ENCODE data around the gene ZFR2. TPM values are rescaled to one million over a fixed set of nuclear protein-coding genes. Genes with fewer than 3 reads are reported as not detected.
A peak's percentile ranks its signal among the peaks of the same experiment; 100 is the strongest.

Gene ZFR2
- total and polyA plus RNA-seq, 2 of the 8 experiments (the other 6 are each of a cell fraction or from before 2014, with no cell fraction given): 14.5 to 28.4 TPM

GRCh38 chr19:3762130-3762473, 106.7 kb downstream of the ZFR2 start:
- no peak for DNase-seq (ENCODE audit: low read depth in 1 of 2, low spot score in 2 of 2)
- Histone ChIP-seq H2AFZ (ENCODE audit: low read length) (no peak overlapping the region), H3K56ac (replicated peaks; ENCODE audit: insufficient read length, low read depth, low read length) (no peak overlapping the region), H3K14ac (ENCODE audit: insufficient read length) (no peak overlapping the region), H3K4me2 (ENCODE audit: insufficient read depth in 1 of 2, low read depth in 2 of 2, low read length in 2 of 2) (peak overlapping the region; percentile 63 to 87; a peak in 2 of 4 replicates), H3K9me3 (ENCODE audit: insufficient read depth in 2 of 2, low read depth in 1 of 2, low read length in 1 of 2) (no peaks in the 10 kb centered on the region), H3K18ac (ENCODE audit: extremely low read depth, low read length) (no peak overlapping the region), H2BK15ac (ENCODE audit: low read length) (no peak overlapping the region), H2BK12ac (ENCODE audit: low read depth, low read length) (no peak overlapping the region), H4K20me1 (replicated peaks in 1 of 2; ENCODE audit: control insufficient read depth in 1 of 2, insufficient read depth in 2 of 2, low read length in 2 of 2) (peaks cover 0 to 9% of the 10 kb centered on the region in 2 experiments), H2BK120ac (replicated peaks; ENCODE audit: low read depth, low read length) (no peak overlapping the region), H2AK5ac (ENCODE audit: low read depth, low read length) (no peak overlapping the region), H3K23me2 (ENCODE audit: low read depth, low read length) (peaks cover 5% of the 10 kb centered on the region), H3K79me1 (ENCODE audit: low read depth, low read length) (peaks cover 3% of the 10 kb centered on the region; the same call in 1 of the 2 replicates), H4K8ac (ENCODE audit: extremely low read depth, insufficient read depth, low read length) (no peak overlapping the region), H4K5ac (ENCODE audit: insufficient read length, low read depth, low read length) (no peak overlapping the region), H3K23ac (ENCODE audit: insufficient read length) (no peak overlapping the region), H3K36me3 (ENCODE audit: control insufficient read depth in 2 of 4, insufficient read depth in 4 of 4, low read length in 3 of 4) (peaks cover 0 to 6% (median 3%) of the 10 kb centered on the region in 4 experiments; a peak in 6 of 8 replicates), H2BK5ac (ENCODE audit: low read depth, low read length) (no peak overlapping the region), H2BK20ac (ENCODE audit: low read length) (no peak overlapping the region), H3K9ac (replicated peaks in 1 of 4; ENCODE audit: extremely low read depth in 1 of 4, low read depth in 3 of 4, low read length in 3 of 4) (no peak overlapping the region), H3K27me3 (replicated peaks in 1 of 4; ENCODE audit: control insufficient read depth in 3 of 4, extremely low read depth in 1 of 4, insufficient read depth in 3 of 4, low read length in 3 of 4) (no peaks in the 10 kb centered on the region), H3K4me3 (ENCODE audit: extremely low read depth in 1 of 4, insufficient read depth in 2 of 4, low read depth in 3 of 4, low read length in 4 of 4) (peak overlapping the region; percentile 73 to 92 (median 88); a peak in 6 of 8 replicates), H4K91ac (replicated peaks; ENCODE audit: insufficient read length, low read length) (no peak overlapping the region), H3K79me2 (ENCODE audit: control insufficient read depth in 1 of 2, insufficient read depth in 2 of 2, low read length in 2 of 2) (peaks cover 0 to 7% of the 10 kb centered on the region in 2 experiments; a peak in 1 of 4 replicates), H3K27ac (ENCODE audit: low read depth, low read length) (no peak overlapping the region), H3K4ac (replicated peaks; ENCODE audit: insufficient read length, low read depth, low read length) (no peak overlapping the region), H3K4me1 (replicated peaks in 1 of 4; ENCODE audit: control insufficient read depth in 3 of 4, insufficient read depth in 4 of 4, low read length in 3 of 4) (no peaks in the 10 kb centered on the region)
- FAIRE-seq: no peak
- POLR2A ChIA-PET (ENCODE audit: partially characterized antibody): interaction anchor here (0.9 to 3.0 kb wide), 22 partner anchors 10 to 224 kb away, joined by 3 to 23 read pairs (median 4); partner anchors contain the start of genes DAPK3, EEF2, MATK and NMRK2
- WGBS, 2 experiments (ENCODE audit: extremely low coverage in 1 of 2, insufficient coverage in 1 of 2, insufficient read length in 1 of 2, insufficient replicate concordance in 2 of 2, low coverage in 1 of 2, low lambda C conversion rate in 2 of 2, missing lambda C conversion rate in 1 of 2): 63% methylated on average over 1 of the region's 1 CpG; no CpG with 5 or more reads in 1 of the 2 experiments
- CTCF ChIA-PET (ENCODE audit: partially characterized antibody): interaction anchor here (0.6 to 2.7 kb wide), 9 partner anchors 14 to 909 kb away, joined by 3 to 8 read pairs (median 4); no protein-coding TSS in a partner anchor
- TF ChIP-seq CTCF (IDR thresholded peaks at IDR 0.05; ENCODE audit: control extremely low read depth in 1 of 3, insufficient read depth in 1 of 3, low read depth in 1 of 3, low read length in 3 of 3): no peak
- TF ChIP-seq GABPA (IDR thresholded peaks at IDR 0.05; ENCODE audit: borderline replicate concordance, insufficient read depth, low read length): no peak
- TF ChIP-seq BCL11A (IDR thresholded peaks at IDR 0.05; ENCODE audit: low read depth in 2 of 2, low read length in 2 of 2): no peak
- no peak for TF ChIP-seq BACH1 (IDR thresholded peaks at IDR 0.05; ENCODE audit: low read length)
- no peak for TF ChIP-seq HDAC6 (IDR thresholded peaks at IDR 0.05; ENCODE audit: low read depth, low read length)
- no peak for TF ChIP-seq ZNF274 (IDR thresholded peaks at IDR 0.05; ENCODE audit: borderline replicate concordance, extremely low read depth, low read length)
- TF ChIP-seq KDM5A (IDR thresholded peaks at IDR 0.05; ENCODE audit: low read length): no peak
- TF ChIP-seq TAF7 (optimal IDR thresholded peaks at IDR 0.05; ENCODE audit: borderline replicate concordance, low read depth, low read length): no peak
- TF ChIP-seq CHD2 (IDR thresholded peaks at IDR 0.05; ENCODE audit: low read length): no peak
- no peak for TF ChIP-seq SP2 (IDR thresholded peaks at IDR 0.05; ENCODE audit: low read length)
- TF ChIP-seq GTF2F1 (IDR thresholded peaks at IDR 0.05; ENCODE audit: borderline replicate concordance, low read depth, low read length): no peak
- TF ChIP-seq EZH2 (IDR thresholded peaks at IDR 0.05; ENCODE audit: low read depth, low read length, severe bottlenecking): no peak

Measured in H1 (cell line).